ENCODE results near the gene TRIM42.
A peak's percentile ranks its signal among the peaks of the same experiment; 100 is the strongest.

The TRIM42 gene

DNA sequence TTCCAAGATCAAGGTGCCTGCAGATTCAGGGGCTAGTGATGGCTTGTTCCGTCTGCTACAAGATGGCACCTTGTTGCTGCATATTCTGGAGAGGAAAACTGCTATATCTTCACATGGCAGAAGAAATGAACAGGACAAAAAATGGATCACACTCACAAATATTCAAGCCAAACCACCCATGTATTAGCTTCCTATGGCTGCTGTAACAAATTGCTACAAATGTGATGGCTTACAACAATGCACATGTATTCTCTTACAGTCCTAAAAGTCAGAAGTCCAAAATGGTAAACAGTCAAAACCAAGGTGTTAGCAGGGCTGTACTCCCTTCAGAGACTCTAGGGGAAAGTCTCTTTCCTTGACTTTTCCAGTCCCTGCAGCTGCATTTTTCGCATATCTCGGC lies 55.8 kb downstream of the TRIM42 start:
- no peak overlapping the region for H3K4me3 ChIP-seq (ENCODE audit: low read length)
- TF ChIP-seq, protein P1, sequence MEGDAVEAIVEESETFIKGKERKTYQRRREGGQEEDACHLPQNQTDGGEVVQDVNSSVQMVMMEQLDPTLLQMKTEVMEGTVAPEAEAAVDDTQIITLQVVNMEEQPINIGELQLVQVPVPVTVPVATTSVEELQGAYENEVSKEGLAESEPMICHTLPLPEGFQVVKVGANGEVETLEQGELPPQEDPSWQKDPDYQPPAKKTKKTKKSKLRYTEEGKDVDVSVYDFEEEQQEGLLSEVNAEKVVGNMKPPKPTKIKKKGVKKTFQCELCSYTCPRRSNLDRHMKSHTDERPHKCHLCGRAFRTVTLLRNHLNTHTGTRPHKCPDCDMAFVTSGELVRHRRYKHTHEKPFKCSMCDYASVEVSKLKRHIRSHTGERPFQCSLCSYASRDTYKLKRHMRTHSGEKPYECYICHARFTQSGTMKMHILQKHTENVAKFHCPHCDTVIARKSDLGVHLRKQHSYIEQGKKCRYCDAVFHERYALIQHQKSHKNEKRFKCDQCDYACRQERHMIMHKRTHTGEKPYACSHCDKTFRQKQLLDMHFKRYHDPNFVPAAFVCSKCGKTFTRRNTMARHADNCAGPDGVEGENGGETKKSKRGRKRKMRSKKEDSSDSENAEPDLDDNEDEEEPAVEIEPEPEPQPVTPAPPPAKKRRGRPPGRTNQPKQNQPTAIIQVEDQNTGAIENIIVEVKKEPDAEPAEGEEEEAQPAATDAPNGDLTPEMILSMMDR (conservative IDR thresholded peaks at IDR 0.05; ENCODE audit: low read length): no peak
- DNase-seq (ENCODE audit: low read depth): no peak

DNA sequence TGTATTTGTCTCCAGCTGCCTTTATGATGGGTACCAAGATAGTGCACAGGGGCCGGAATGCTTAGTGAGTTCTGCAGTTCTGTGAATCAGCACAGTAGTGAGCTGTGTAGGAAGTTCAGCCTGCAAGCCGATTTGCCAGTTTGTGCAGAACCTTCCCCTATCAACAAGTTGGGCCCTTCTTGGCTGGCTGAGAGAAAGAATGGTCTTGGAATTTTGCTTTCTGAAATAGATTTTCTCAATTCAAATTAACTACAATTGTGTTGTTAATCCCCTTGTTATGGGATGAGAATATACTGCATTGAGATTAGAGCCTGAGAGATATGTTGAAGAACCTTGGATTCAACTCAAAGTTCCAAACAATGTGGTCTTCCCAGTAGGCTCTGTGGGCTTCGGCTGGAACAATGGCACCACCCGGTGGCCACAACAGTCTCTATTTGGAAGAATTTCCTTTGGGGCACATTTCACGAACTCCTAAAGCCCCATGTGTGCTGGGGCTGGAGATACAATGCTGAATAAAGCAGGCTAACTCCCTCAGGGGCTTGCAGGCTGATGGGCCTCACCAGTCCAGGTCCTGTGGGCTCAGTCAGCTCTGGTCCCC lies 59.1 kb downstream of the TRIM42 start:
- TF ChIP-seq, protein P1 (conservative IDR thresholded peaks at IDR 0.05; ENCODE audit: low read length): peak; percentile 57
- H3K4me3 ChIP-seq (ENCODE audit: low read length): no peak overlapping the region
- DNase-seq (ENCODE audit: low read depth): peak; percentile 39

DNA sequence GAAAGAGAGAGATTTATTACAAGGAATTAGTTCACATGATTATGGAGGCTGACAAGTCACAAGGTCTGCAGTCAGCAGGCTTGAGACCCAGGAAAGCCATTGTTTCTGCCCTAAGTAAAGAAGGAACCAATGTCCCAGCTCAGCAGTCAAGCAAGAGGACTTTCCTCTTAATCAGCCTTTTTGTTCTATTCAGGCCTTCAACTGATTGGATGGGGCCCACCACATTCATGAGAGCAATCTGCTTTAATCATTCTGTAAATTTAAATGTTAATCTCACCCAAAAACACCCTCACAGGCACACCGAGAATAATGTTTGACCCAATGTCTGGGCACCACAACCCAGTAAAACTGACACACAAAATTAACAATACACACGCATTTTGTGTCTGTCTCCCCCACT lies 64.3 kb downstream of the TRIM42 start:
- no peak for DNase-seq (ENCODE audit: low read depth)
- no peak overlapping the region for H3K4me3 ChIP-seq (ENCODE audit: low read length)
- TF ChIP-seq, protein P1 (conservative IDR thresholded peaks at IDR 0.05; ENCODE audit: low read length): no peak

DNA sequence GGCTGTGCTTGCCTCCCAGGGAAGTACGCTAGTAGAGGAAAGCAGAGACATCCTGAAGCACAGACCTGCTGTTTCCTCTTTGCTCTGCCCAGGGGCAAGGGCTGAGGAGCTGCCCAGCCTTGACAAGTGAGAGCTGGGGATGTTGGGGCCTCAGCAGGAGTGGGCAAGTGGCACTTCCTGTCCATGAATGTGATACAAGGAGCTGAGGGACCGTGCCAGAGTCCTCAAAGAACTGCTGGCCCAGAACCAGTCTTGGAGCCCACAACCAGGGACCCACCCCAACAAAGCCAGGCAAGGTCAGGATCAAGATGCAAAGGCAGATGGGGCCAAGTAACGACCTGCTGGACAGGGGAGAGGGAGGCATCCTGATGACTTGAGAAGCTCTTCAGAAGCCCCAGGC lies 70.3 kb downstream of the TRIM42 start:
- DNase-seq (ENCODE audit: low read depth): no peak
- no peak overlapping the region for H3K4me3 ChIP-seq (ENCODE audit: low read length)
- TF ChIP-seq, protein P1 (conservative IDR thresholded peaks at IDR 0.05; ENCODE audit: low read length): no peak

DNA sequence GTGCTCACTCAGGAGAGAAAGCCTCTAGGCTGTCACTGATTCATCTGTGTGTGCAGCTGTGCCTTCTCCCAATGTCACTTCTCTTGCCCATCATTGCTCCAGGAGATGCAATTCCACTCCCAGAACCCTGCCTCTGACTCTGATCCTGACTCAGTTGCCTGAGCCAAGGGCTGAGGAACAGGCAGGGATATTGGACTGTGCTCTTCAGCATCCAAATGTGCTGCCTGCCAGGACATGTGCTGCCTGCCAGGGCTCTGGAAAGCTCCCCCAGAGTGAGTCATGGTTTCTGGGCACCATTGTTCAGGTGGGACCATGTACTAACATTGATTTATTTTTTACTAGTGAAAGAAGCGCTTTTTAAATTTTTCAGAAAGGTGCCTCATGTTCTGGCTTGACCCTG lies 71.0 kb downstream of the TRIM42 start:
- no peak for DNase-seq (ENCODE audit: low read depth)
- TF ChIP-seq, protein P1 (conservative IDR thresholded peaks at IDR 0.05; ENCODE audit: low read length): no peak
- no peak overlapping the region for H3K4me3 ChIP-seq (ENCODE audit: low read length)
